Fibroblast of lung (primary cell): ENCODE data around the gene TECR. TPM values are rescaled to one million over a fixed set of nuclear protein-coding genes. Genes with fewer than 3 reads are reported as not detected.
"Not testable (repeated sequence)": the region's sequence is repeated elsewhere in the genome, so short reads cannot be mapped to it uniquely, and the experiment has no call there.

ENCODE experiments used
- DNase-seq, 2 donors: peaks; one replicate each; pipeline versions ENCODE4 v3.0.0 to v3.0.0-alpha.2; 2010; ENCODE audit warnings: low read depth in 2 of 2
- H2AFZ ChIP-seq: 2 replicates; pipeline ENCODE4 v1.5.1; 2012; ENCODE audit warnings: low read length, control low read depth, inconsistent platforms
- H3K27ac ChIP-seq: 2 replicates; pipeline ENCODE4 v1.5.1; 2011; ENCODE audit warnings: low read length, control low read depth; ENCODE audit not compliant: insufficient read depth
- H3K27me3 ChIP-seq: 2 replicates; pipeline ENCODE4 v1.5.1; 2011; ENCODE audit warnings: mild to moderate bottlenecking, low read length; ENCODE audit not compliant: control insufficient read depth, insufficient read depth
- H3K36me3 ChIP-seq: 2 replicates; pipeline ENCODE4 v1.5.1; 2011; ENCODE audit warnings: low read length; ENCODE audit not compliant: control insufficient read depth, insufficient read depth
- H3K4me1 ChIP-seq: 2 replicates; pipeline ENCODE4 v1.5.1; 2011; ENCODE audit warnings: low read length; ENCODE audit not compliant: control insufficient read depth, insufficient read depth; ENCODE audit errors: extremely low read depth
- H3K4me2 ChIP-seq: 2 replicates; pipeline ENCODE4 v1.5.1; 2011; ENCODE audit warnings: low read length, control low read depth; ENCODE audit not compliant: insufficient read depth; ENCODE audit errors: extremely low read depth
- H3K4me3 ChIP-seq, 4 experiments: fragments of 200-600 bp in 1 of 4; sonication (generic) in 1 of 4; replicated peaks in 1 of 4; 2 replicates each; pipeline ENCODE4 v1.5.1; 2011 to 2016; ENCODE audit warnings: low read length in 4 of 4, low read depth in 3 of 4, mild to moderate bottlenecking in 3 of 4, control low read depth in 2 of 4, inconsistent platforms in 1 of 4, mixed read lengths in 1 of 4; ENCODE audit not compliant: insufficient read depth in 1 of 4; ENCODE audit errors: control extremely low read depth in 1 of 4
- H3K79me2 ChIP-seq: 2 replicates; pipeline ENCODE4 v1.5.1; 2012; ENCODE audit warnings: mild to moderate bottlenecking, low read length, inconsistent platforms; ENCODE audit not compliant: control insufficient read depth, insufficient read depth
- H3K9ac ChIP-seq: 2 replicates; pipeline ENCODE4 v1.5.1; 2011; ENCODE audit warnings: mild to moderate bottlenecking, low read length, control low read depth; ENCODE audit not compliant: insufficient read depth
- H3K9me3 ChIP-seq: 2 replicates; pipeline ENCODE4 v1.5.1; 2012; ENCODE audit warnings: low read depth, low read length; ENCODE audit not compliant: control insufficient read depth, insufficient read depth
- H4K20me1 ChIP-seq: 2 replicates; pipeline ENCODE4 v1.5.1; 2011; ENCODE audit warnings: low read length; ENCODE audit not compliant: control insufficient read depth, insufficient read depth; ENCODE audit errors: extremely low read depth
- CTCF ChIP-seq, 2 donors: IDR thresholded peaks in 1 of 2; conservative IDR thresholded peaks in 1 of 2; 1 replicate in 1 of 2; 2 replicates in 1 of 2; pipeline ENCODE4 v1.5.1; 2011 to 2012; ENCODE audit warnings: low read length in 2 of 2, control low read depth in 1 of 2, inconsistent platforms in 1 of 2, low read depth in 1 of 2, mild to moderate bottlenecking in 1 of 2
- EZH2 ChIP-seq: IDR thresholded peaks from 2 replicates; pipeline ENCODE4 v1.5.1; 2012; ENCODE audit warnings: low read length, control low read depth, mild to moderate bottlenecking; ENCODE audit errors: missing control alignments
- polyA plus RNA-seq, 2 donors: library from polyadenylated mRNA; depleted of rRNA in 1 of 2; stranded (reverse) in 1 of 2; unstranded in 1 of 2; fragments of >200 nt; gene quantifications; 2 replicates each; pipeline ENCODE4 v1.2.1, GENCODE V29; 2011 to 2012; ENCODE audit warnings: missing spikeins in 1 of 2
- total RNA-seq: library from RNA; depleted of rRNA; stranded (reverse); fragments of >200 nt; gene quantifications from 2 replicates; pipeline ENCODE4 v1.2.1, GENCODE V29; 2014

The TECR gene
- total and polyA plus RNA-seq, 2 donors (not counting 1 experiment from before 2014, with no cell fraction given), result 34.0 to 73.4 TPM

- no peak overlapping the region for H3K9ac ChIP-seq
- H3K27me3 ChIP-seq, result no peaks in the 10 kb centered on the region
- H3K4me2 ChIP-seq, result no peak overlapping the region
- no peaks in the 10 kb centered on the region for H3K4me1 ChIP-seq
- no peaks in the 10 kb centered on the region for H4K20me1 ChIP-seq
- no peak overlapping the region for H3K4me3 ChIP-seq
- no peaks in the 10 kb centered on the region for H3K79me2 ChIP-seq
- TF ChIP-seq CTCF (conservative IDR thresholded peaks at IDR 0.05 in 1 of 2, IDR thresholded peaks at IDR 0.05 in 1 of 2; ENCODE audit: low read depth in 1 of 2, low read length in 2 of 2), result no peak
- TF ChIP-seq EZH2, result no peak
- no peak for DNase-seq
- H3K9me3 ChIP-seq, result no peaks in the 10 kb centered on the region
- no peaks in the 10 kb centered on the region for H3K36me3 ChIP-seq
- no peak overlapping the region for H2AFZ ChIP-seq
- H3K27ac ChIP-seq, result no peak overlapping the region
These were observed 77.2 kb downstream of the TECR start for GRCh38 chr19:14606627-14607026.

- Histone ChIP-seq H3K9me3 (no peaks in the 10 kb centered on the region), H3K36me3 (no peaks in the 10 kb centered on the region), H4K20me1 (no peaks in the 10 kb centered on the region), H3K4me2 (no peak overlapping the region), H3K4me1 (no peaks in the 10 kb centered on the region), H3K9ac (no peak overlapping the region), H3K27ac (no peak overlapping the region), H3K27me3 (no peaks in the 10 kb centered on the region), H3K4me3 (no peak overlapping the region), H3K79me2 (no peaks in the 10 kb centered on the region), H2AFZ (no peak overlapping the region)
- TF ChIP-seq CTCF (conservative IDR thresholded peaks at IDR 0.05 in 1 of 2, IDR thresholded peaks at IDR 0.05 in 1 of 2; ENCODE audit: low read depth in 1 of 2, low read length in 2 of 2) (no peak), EZH2 (no peak)
- no peak for DNase-seq
These were observed 81.7 kb downstream of the TECR start for GRCh38 chr19:14611051-14611450.

- H3K4me1 ChIP-seq, H3K9ac ChIP-seq, H3K4me3 ChIP-seq, H3K9me3 ChIP-seq, H3K79me2 ChIP-seq, H3K27ac ChIP-seq, H2AFZ ChIP-seq, H3K36me3 ChIP-seq, H4K20me1 ChIP-seq, DNase-seq, H3K27me3 ChIP-seq, H3K4me2 ChIP-seq: not testable (repeated sequence)
These were observed 82.8 kb downstream of the TECR start for GRCh38 chr19:14612242-14612641.
